H9 (cell line): Measurements from ENCODE around the gene ACKR1. TPM values are rescaled to one million over a fixed set of nuclear protein-coding genes. Genes with fewer than 3 reads are reported as not detected.

ENCODE experiments used
- DNase-seq: peaks from one replicate; pipeline ENCODE4 v3.0.0-alpha.2; 2017
- H2AFZ ChIP-seq: one replicate; pipeline ENCODE4 v1.6.1; 2013; ENCODE audit warnings: mild to moderate bottlenecking, low read length, control low read depth, moderate library complexity
- H2AK5ac ChIP-seq: 2 replicates; pipeline ENCODE4 v1.6.1; 2013; ENCODE audit warnings: low read length, control low read depth, mixed read lengths; ENCODE audit not compliant: insufficient read length
- H2BK120ac ChIP-seq: one replicate; pipeline ENCODE4 v1.6.1; 2013; ENCODE audit warnings: low read depth, mild to moderate bottlenecking, low read length, control low read depth, inconsistent platforms; ENCODE audit not compliant: poor library complexity, severe bottlenecking
- H2BK12ac ChIP-seq: 2 replicates; pipeline ENCODE4 v1.6.1; 2013; ENCODE audit warnings: low read length, control low read depth, mixed read lengths, low read depth; ENCODE audit not compliant: insufficient read length
- H2BK15ac ChIP-seq: 2 replicates; pipeline ENCODE4 v1.6.1; 2013; ENCODE audit warnings: low read depth, low read length, control low read depth
- H2BK20ac ChIP-seq: one replicate; pipeline ENCODE4 v1.6.1; 2013; ENCODE audit warnings: low read depth, mild to moderate bottlenecking, low read length, control low read depth, inconsistent platforms; ENCODE audit not compliant: poor library complexity, severe bottlenecking
- H2BK5ac ChIP-seq: 2 replicates; pipeline ENCODE4 v1.6.1; 2013; ENCODE audit warnings: low read length, control low read depth, mixed read lengths; ENCODE audit not compliant: insufficient read length
- H3K14ac ChIP-seq: 2 replicates; pipeline ENCODE4 v1.6.1; 2013; ENCODE audit warnings: low read length, control low read depth; ENCODE audit not compliant: insufficient read depth
- H3K18ac ChIP-seq: 2 replicates; pipeline ENCODE4 v1.6.1; 2013; ENCODE audit warnings: low read depth, mild to moderate bottlenecking, mixed read lengths, low read length, control low read depth; ENCODE audit not compliant: insufficient read length
- H3K23ac ChIP-seq: 2 replicates; pipeline ENCODE4 v1.6.1; 2013; ENCODE audit warnings: low read length, control low read depth, mixed read lengths, low read depth; ENCODE audit not compliant: insufficient read length
- H3K23me2 ChIP-seq: 2 replicates; pipeline ENCODE4 v1.6.1; 2013; ENCODE audit warnings: low read depth, mild to moderate bottlenecking, mixed read lengths, low read length, control low read depth; ENCODE audit not compliant: insufficient read length, poor library complexity, severe bottlenecking
- H3K27ac ChIP-seq: 2 replicates; pipeline ENCODE4 v1.5.1; 2013; ENCODE audit warnings: low read length, control low read depth, mixed read lengths, low read depth; ENCODE audit not compliant: insufficient read length
- H3K27me3 ChIP-seq: 2 replicates; pipeline ENCODE4 v1.6.1; 2013; ENCODE audit warnings: low read length, control low read depth, inconsistent platforms; ENCODE audit not compliant: insufficient read depth
- H3K4ac ChIP-seq: 2 replicates; pipeline ENCODE4 v1.6.1; 2013; ENCODE audit warnings: low read depth, mild to moderate bottlenecking, control low read depth, inconsistent platforms, low read length, moderate library complexity
- H3K4me1 ChIP-seq: 2 replicates; pipeline ENCODE4 v1.6.1; 2013; ENCODE audit warnings: low read length, control low read depth, inconsistent platforms; ENCODE audit not compliant: insufficient read depth
- H3K4me2 ChIP-seq: 2 replicates; pipeline ENCODE4 v1.6.1; 2013; ENCODE audit warnings: low read length, control low read depth, mixed read lengths; ENCODE audit not compliant: insufficient read length, insufficient read depth
- H3K56ac ChIP-seq: 2 replicates; pipeline ENCODE4 v1.6.1; 2013; ENCODE audit warnings: low read depth, mild to moderate bottlenecking, mixed read lengths, low read length, control low read depth; ENCODE audit not compliant: insufficient read length
- H3K79me1 ChIP-seq: 2 replicates; pipeline ENCODE4 v1.6.1; 2013; ENCODE audit warnings: low read depth, mild to moderate bottlenecking, moderate library complexity, low read length, control low read depth, inconsistent platforms; ENCODE audit not compliant: insufficient read depth, poor library complexity, severe bottlenecking
- H3K79me2 ChIP-seq: 2 replicates; pipeline ENCODE4 v1.6.1; 2013; ENCODE audit warnings: low read length, control low read depth, inconsistent platforms; ENCODE audit not compliant: insufficient read depth
- H3K9ac ChIP-seq: 2 replicates; pipeline ENCODE4 v1.6.1; 2013; ENCODE audit warnings: low read length, control low read depth, mixed read lengths; ENCODE audit not compliant: insufficient read length; ENCODE audit errors: extremely low read depth
- H3K9me3 ChIP-seq: one replicate; pipeline ENCODE4 v1.6.1; 2013; ENCODE audit warnings: low read depth, low read length, inconsistent platforms; ENCODE audit not compliant: control insufficient read depth
- H3T11ph ChIP-seq: one replicate; pipeline ENCODE4 v1.6.1; 2013; ENCODE audit warnings: mild to moderate bottlenecking, low read length, control low read depth, inconsistent platforms
- H4K20me1 ChIP-seq: one replicate; pipeline ENCODE4 v1.6.1; 2013; ENCODE audit not compliant: control insufficient read depth, insufficient read length, insufficient read depth
- H4K5ac ChIP-seq: 2 replicates; pipeline ENCODE4 v1.6.1; 2013; ENCODE audit warnings: low read depth, mild to moderate bottlenecking, mixed read lengths, low read length, control low read depth; ENCODE audit not compliant: insufficient read length
- H4K8ac ChIP-seq: replicated peaks from 2 replicates; pipeline ENCODE4 v1.6.1; 2013; ENCODE audit warnings: low read length, control low read depth, mixed read lengths, low read depth; ENCODE audit not compliant: insufficient read length
- H4K91ac ChIP-seq: 2 replicates; pipeline ENCODE4 v1.6.1; 2013; ENCODE audit warnings: low read depth, mild to moderate bottlenecking, moderate library complexity, mixed read lengths, low read length, control low read depth; ENCODE audit not compliant: insufficient read length
- H3K27ac Mint-ChIP-seq, 3 experiments: 2 replicates in 2 of 3; 3 replicates in 1 of 3; pipeline ENCODE4 v1.8.0; 2020 to 2021; ENCODE audit warnings: mixed read lengths in 3 of 3, mild to moderate bottlenecking in 1 of 3, moderate library complexity in 1 of 3
- H3K27me3 Mint-ChIP-seq: 2 replicates; pipeline ENCODE4 v1.8.0; 2021; ENCODE audit warnings: low read depth, mild to moderate bottlenecking, moderate library complexity, mixed read lengths
- H3K36me3 Mint-ChIP-seq, 3 experiments: 2 replicates in 2 of 3; 3 replicates in 1 of 3; pipeline ENCODE4 v1.8.0; 2020 to 2021; ENCODE audit warnings: low read depth in 3 of 3, mixed read lengths in 3 of 3; ENCODE audit not compliant: insufficient read depth in 1 of 3
- H3K4me1 Mint-ChIP-seq, 2 experiments: 2 replicates each; pipeline ENCODE4 v1.8.0; 2020; ENCODE audit warnings: mixed read lengths in 2 of 2
- H3K4me3 Mint-ChIP-seq, 2 experiments: 2 replicates in 1 of 2; 3 replicates in 1 of 2; pipeline ENCODE4 v1.8.0; 2020 to 2021; ENCODE audit warnings: mild to moderate bottlenecking in 2 of 2, mixed read lengths in 2 of 2, moderate library complexity in 1 of 2
- H3K9me3 Mint-ChIP-seq, 2 experiments: 2 replicates in 1 of 2; 3 replicates in 1 of 2; pipeline ENCODE4 v1.8.0; 2020; ENCODE audit warnings: mild to moderate bottlenecking in 2 of 2, mixed read lengths in 2 of 2, moderate library complexity in 1 of 2
- CTCF ChIP-seq: fragments of 200-600 bp; sonication (generic); conservative IDR thresholded peaks from 3 replicates; pipeline ENCODE4 v1.8.0; 2021; ENCODE audit warnings: antibody characterized with exemption, mild to moderate bottlenecking
- WGBS: extraction: QIAGEN DNeasy Blood & Tissue Kit; methylation state at CpG from one replicate; pipeline ENCODE4 v1.1.7; 2013; ENCODE audit warnings: missing lambda C conversion rate, low lambda C conversion rate, mixed read lengths; ENCODE audit not compliant: insufficient read length; ENCODE audit errors: extremely low coverage; 5-methylcytosine and 5-hydroxymethylcytosine counted together
- total RNA-seq: library from RNA; stranded (reverse); gene quantifications from 2 replicates; pipeline ENCODE4 v1.2.1, GENCODE V29; 2021

The ACKR1 gene
- total RNA-seq, 1 experiment from 2014 or later = 0.26 TPM

- no peak overlapping the region for H2BK20ac ChIP-seq
- H3K27me3 Mint-ChIP-seq = peaks cover 3% of the 10 kb centered on the region; the same call in 1 of the 2 replicates
- no peaks in the 10 kb centered on the region for H3K79me2 ChIP-seq
- no peak overlapping the region for H3K23ac ChIP-seq
- no peak overlapping the region for H3K9ac ChIP-seq
- H4K91ac ChIP-seq = no peak overlapping the region
- H3K4ac ChIP-seq = no peak overlapping the region
- H3K4me3 Mint-ChIP-seq = no peak overlapping the region; a peak in 1 of 5 replicates
- no peak overlapping the region for H3K14ac ChIP-seq
- H3K27me3 ChIP-seq = no peaks in the 10 kb centered on the region
- H3T11ph ChIP-seq = no peak overlapping the region
- H3K36me3 Mint-ChIP-seq = peaks cover 0 to 5% (median 4%) of the 10 kb centered on the region in 3 experiments; a peak in 5 of 7 replicates
- peak; percentile 37 for DNase-seq
- no peak overlapping the region for H3K56ac ChIP-seq
- H3K27ac Mint-ChIP-seq = no peak overlapping the region; a peak in 1 of 7 replicates
- peak; percentile 26; the same call in 1 of the 3 replicates for TF ChIP-seq CTCF
- H2BK5ac ChIP-seq = no peak overlapping the region
- no peak overlapping the region for H4K8ac ChIP-seq
- no peak overlapping the region for H4K5ac ChIP-seq
- no peak overlapping the region for H3K18ac ChIP-seq
- no peak overlapping the region for H2BK120ac ChIP-seq
- H2BK15ac ChIP-seq = no peak overlapping the region
- no peaks in the 10 kb centered on the region for H4K20me1 ChIP-seq
- H3K79me1 ChIP-seq = no peaks in the 10 kb centered on the region
- no peaks in the 10 kb centered on the region for H3K9me3 ChIP-seq
- H3K9me3 Mint-ChIP-seq = peaks cover 6 to 30% of the 10 kb centered on the region in 2 experiments; a peak in 4 of 5 replicates
- no peak overlapping the region for H3K4me2 ChIP-seq
- no peaks in the 10 kb centered on the region for H3K4me1 Mint-ChIP-seq
- no peak overlapping the region for H2BK12ac ChIP-seq
- no CpG with 5 or more reads among the region's 8 CpGs for WGBS
- H3K4me1 ChIP-seq = no peaks in the 10 kb centered on the region
- H2AK5ac ChIP-seq = no peak overlapping the region
- no peak overlapping the region for H3K27ac ChIP-seq
- H2AFZ ChIP-seq = no peak overlapping the region
- H3K23me2 ChIP-seq = no peaks in the 10 kb centered on the region
Observed at GRCh38 chr1:159250638-159251216, 46.1 kb downstream of the ACKR1 start.

Other genes starting within 250 kb of the ACKR1 start
- gene IFI16, start 195.0 kb upstream of the ACKR1 start, total RNA-seq = 2.9 and 3.4 TPM in 2 replicates
- 0.90 and 1.1 TPM in 2 replicates for gene AIM2, start 128.1 kb upstream of the ACKR1 start, total RNA-seq
- gene CADM3, start 33.3 kb upstream of the ACKR1 start, total RNA-seq = 5.6 and 5.7 TPM in 2 replicates
- gene FCER1A, start 97.5 kb downstream of the ACKR1 start, total RNA-seq = not detected in 2 replicates
- gene OR10J4, start 227.3 kb downstream of the ACKR1 start, total RNA-seq = not detected in 2 replicates
- not detected in 2 replicates for gene OR10J1, start 234.8 kb downstream of the ACKR1 start, total RNA-seq